NCI-H2107 (cell line): ENCODE measurements around the gene LEF1.
"Not testable (repeated sequence)": the region's sequence is repeated elsewhere in the genome, so short reads cannot be mapped to it uniquely, and the experiment has no call there.

Source experiments
- DNase-seq: peaks from one replicate; lab custom pipeline; 2025; lab: John Stamatoyannopoulos, UW

LEF1 gene

DNA sequence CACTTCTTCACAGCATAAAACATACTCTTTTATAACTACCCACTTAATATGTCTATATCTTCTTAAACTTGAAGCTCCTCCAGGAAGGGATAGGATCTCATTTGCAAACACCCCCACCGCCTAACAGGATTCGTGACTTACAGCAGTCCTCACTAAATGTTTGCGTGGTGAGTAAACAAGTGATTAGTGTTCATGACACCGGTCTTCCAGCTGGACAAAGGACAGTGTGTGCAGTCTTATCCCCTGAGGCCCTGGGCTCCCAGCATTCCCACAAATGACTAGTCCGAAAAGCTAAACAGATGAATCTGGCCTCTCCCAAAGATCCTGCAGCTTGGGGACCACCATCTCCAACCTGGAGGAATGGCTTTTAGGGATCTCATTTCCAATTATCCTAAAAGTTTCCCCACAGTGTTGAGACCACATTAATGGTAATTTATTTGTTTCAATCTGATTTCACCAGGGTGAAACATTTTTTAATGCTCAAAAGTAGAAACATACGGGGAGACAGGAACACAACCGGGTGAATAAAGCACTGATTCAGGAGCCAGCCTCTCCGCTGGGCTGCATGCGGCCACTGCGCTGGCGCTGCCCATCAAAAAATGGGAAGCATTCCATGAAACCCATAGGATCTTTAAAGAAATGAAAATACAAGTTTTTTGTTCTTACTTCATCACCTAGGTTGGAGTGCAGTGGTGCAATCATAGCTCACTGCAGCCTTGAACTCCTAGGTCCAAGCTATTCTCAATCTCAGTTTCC, 109.9 kb downstream of the LEF1 start:
- no peak for DNase-seq

DNA sequence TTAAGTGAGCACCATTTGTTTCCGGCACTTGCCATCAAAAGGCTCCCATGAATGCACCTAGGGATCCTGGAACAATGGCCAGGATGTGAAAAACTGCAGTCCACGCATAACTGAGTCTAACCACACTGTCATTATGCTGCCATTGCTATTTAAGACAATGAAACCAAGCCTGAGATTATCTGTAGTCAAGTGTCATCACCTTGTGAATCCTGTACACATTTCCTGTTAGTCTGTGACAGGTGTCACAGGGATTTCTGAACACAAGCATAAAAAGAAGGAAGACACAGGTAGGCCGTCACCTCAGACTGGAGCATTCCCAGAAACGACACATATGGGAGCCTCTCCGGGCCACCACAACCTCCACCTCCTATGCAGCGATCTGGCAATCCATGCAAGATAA, 112.3 kb downstream of the LEF1 start:
- DNase-seq, result no peak

DNA sequence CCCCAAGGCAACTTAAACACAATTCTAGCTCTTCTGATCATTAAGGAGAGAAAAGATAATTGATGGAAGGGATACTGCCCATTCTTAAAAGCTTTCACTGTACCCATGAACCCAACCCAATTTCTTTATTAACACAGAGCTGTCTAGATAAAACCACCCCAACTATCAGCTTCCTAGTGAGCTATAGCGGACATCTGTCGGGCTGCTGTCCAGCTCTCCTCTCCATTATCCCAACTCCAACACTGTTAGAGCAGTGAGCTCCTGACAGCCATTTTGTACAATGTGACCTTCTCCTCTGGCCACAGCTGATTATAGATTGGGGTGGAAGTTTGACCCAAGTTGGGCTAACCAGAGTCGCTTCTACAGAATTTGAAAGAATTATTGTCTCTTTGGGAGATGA, 112.9 kb downstream of the LEF1 start:
- no peak for DNase-seq

DNA sequence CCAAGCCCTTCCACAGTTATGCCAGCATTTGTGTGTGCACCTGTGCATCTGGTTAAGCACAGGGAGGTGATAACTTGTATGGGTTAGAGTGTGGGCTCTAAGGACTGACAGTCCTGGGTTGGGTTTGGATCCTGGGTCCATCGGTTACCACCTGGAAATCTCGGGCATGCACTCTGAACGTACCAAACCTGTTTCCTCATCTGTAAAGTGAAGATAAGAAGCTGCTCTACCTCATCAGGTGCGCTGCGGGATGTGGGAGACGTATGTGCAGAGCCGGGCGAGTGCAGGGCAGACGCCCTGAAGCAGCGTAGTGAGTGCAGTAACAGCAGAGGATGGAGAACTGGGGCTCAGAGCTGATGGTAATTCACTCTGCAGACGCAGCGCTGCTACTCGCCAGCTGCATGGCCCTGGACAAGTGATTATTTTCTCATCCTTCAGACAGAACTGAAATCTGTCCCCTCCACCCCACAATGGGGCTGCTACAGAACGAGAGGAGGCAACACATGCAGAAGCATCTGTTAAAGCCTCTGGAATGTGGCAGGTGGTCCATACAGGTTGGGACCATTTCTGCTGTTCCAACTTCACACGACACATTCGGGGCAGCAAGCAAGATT, 114.6 kb downstream of the LEF1 start:
- DNase-seq, result no peak

DNA sequence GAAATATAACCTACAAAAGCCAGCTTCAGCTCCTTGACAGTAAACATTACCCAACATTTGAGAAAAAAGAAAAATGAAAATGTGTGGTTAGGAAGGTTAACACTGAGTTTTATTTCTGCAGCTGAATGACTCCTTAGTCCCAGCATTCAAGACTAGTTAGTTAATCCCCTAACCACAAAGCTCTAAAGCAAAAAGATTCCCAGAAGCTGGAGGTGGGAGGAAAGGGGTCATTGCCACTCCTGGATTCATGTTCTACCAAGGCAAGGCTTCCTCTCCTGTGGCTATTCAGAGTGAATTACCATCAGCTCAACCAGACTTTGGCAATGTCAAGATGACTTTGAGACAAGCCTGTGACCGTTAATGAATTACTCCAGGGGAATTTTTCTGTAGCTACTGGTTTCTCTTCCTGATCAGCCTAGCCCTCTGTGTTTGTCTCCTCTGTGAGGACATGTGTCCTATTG, 115.5 kb downstream of the LEF1 start:
- no peak for DNase-seq

DNA sequence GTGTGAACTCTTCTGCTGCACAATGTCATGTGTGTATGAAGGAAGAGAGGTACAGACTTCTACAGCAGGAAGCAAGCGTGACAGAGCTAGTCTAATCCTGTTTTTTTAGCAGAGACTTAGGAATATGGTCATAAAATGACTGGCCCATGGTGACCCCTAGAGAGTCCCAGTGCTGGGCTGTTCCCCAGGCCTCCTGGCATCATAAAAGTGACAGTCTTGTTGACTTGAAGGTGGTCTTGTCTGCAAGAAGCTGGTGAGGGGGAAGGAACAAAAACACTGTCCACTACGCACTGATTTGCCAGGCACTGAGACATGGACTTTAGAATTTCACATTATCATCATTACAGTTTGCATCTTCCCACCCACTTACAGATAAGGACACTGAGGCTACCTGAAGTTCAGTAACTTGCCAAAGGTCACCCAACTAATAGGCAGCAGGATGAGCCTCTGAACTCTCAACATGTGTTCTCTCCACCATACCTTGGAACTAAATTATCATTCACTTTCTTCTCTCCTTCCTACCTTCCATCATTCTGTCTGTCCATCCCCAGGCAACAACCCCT, 116.1 kb downstream of the LEF1 start:
- no peak for DNase-seq

DNA sequence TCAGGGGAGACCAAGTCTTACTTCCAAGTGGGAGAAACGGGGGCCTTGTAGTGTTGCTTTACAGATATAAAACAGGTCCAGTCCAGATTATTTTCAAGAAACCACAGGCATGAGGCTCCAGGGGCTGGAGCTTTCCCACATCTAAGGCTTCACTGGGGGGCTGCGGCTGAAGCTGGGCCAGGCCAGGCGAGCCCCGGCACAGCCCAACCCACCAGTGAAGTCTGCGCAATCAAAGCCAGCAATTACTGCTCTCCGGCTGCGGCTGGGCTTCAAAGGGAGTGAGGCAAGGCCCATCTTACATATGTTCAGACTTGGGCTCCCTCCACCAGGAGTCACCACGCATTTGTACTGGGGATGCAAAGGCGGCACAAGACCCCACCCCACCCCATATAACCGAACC, 117.4 kb downstream of the LEF1 start:
- no peak for DNase-seq

DNA sequence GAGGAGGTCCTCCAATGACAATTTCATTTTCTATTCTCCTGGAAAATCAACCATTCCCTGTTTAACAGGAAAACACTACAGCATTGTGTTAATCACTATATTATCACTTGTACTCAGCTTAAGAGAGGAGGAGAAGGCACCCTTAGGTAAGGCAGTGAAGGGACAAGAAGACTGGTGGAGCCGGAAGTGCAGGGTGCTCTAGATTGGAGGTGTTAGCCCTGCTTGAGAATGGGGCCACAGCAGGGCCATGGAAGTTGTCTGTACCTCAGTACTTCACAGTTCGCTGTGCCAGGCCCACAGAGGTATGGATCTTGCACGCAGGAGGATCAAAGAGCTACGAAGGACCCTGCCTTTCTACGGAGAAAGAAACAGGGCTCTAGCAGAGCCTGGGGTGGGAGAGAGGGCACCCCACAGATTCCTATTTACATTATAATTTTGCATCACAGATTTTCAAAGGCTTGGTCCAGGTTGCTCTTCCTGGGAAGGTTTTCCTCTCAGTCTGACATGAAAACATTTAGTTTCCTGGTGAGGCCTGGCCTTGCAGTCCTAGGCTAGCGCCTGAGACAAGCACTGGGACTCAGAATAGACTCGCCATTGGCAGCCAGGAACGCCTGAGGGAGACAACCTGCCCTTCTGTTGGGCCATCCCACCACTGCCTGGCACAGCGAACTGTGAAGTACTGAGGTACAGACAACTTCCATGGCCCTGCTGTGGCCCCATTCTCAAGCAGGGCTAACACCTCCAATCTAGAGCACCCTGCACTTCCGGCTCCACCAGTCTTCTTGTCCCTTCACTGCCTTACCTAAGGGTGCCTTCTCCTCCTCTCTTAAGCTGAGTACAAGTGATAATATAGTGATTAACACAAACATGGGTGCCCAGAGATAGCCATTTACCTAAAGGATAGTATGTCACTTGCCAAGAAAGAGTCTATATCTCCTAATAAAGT, 118.3 kb downstream of the LEF1 start:
- not testable (repeated sequence) for DNase-seq

DNA sequence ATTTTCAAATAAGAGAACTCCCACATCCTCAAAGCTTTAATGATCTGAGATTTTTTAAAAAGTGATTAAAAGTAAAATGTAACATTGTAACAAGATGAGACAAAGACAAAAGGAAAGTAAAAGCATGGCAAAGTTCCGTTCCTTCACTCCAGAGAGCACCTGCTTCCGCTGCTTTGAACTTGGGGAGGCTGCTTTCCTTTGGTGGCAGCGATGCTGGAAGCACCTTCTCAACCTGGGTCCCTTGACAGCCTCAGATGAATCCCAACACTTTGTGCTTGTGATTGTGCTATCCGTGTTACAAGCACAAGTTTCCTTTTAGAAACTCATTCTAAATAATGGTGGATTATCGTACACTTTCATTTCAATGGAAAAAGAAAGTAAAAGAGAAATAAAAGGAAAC, 119.3 kb downstream of the LEF1 start:
- no peak for DNase-seq

DNA sequence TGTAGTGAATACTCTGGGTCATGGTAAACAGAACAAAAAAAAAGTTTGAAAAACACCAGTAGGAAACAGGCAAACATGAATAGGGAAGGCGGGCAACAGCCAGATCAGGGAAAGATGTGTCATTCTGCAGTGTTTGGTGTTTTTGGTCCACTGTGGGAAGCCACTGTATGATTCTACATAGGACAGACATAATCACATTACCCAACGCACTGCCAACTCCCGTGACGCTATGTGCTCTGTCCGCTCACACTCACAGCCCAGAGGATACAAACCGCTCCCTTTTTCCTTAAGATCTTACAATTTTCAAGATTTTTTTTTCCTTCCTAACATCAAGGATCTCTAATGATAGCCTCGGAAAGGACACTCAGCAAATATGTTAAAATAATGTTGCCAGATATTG, 119.7 kb downstream of the LEF1 start:
- DNase-seq, result no peak

DNA sequence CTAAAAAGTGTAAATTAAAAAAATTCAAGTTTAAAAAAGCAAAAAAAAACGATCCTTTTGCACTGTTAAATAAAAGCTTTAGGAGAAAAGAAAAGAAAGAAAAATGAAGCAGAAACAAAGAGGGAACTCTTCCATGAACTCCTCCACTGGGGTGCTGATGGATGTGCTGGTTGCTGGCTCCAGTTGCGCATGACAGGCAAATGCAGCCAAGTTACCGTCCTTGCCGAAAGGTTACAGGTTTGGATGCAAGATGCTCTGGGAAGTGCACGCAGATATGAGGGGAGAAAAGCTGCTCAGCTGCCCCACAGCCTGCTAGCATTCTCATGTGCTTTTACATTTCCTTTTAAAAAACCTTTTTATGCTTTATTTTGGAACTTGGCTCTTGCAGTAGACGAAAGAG, 120.6 kb downstream of the LEF1 start:
- no peak for DNase-seq

DNA sequence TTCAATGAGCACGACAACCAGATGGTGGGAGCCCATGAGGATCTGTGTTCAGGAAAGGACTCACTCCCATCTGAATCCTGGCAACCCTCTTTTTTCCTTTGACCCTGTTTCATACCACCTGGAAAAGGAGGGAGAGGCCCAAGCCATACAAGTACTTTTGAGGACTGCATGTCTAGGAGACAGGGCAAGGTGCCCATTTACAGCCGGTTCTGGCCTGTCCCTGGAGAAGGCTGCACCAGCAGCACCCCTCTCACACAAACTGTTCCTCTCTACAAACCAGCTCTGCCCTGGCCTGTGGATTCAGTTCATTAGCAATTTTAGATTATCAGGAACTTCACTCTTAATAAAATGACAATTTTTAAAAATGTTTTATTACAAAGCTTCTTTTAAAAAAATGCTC, 121.5 kb downstream of the LEF1 start:
- no peak for DNase-seq

DNA sequence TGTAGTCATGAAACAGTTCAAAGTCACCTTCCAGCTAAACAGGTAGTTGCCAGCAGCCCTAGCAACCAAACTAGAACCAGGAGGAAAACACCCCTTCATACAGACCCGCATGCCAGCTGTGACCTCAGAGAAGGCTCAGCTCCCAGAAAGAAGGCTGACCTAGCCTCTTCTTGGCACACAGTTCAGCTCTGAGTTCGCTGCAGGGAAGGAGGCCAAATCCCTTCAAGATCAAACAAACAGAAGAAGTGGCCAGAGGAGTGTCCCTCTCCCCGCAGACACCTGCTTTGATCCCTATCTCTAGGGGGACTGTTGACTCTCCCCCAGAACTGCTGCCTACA, 123.1 kb downstream of the LEF1 start:
- no peak for DNase-seq

DNA sequence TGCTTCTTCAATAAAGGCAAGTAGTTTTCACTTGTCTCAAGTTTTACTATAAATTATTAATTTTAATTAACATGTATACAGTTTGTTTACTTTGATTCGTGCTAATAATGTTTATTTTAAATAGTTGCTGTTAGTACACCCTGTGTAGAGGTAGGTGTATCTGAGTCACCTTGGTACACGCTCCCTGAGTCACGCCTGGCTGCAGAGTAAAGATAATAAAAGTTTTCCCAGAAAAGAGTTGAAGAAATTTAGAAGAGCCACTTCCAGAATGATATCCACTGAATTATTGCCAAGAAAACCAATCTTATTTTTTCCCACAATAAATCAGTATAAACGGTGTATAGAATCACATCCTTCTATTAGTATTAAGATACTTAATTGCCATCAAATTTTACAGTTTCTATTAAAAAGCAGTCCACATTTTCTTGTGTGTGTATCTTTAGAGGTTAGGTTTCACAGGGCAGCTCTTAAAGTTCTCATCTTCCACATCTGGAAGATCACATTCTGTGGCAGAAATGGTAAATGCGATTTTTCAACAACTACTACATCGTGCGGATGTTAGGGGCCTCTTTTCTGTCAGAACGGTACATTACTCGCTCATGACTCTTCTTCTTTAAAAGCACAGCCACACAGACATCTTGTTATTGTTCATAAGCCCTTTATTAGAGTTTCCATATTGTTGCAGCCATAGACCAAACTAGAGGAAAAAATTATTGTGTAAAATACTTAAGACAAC, 123.6 kb downstream of the LEF1 start:
- DNase-seq, result no peak

DNA sequence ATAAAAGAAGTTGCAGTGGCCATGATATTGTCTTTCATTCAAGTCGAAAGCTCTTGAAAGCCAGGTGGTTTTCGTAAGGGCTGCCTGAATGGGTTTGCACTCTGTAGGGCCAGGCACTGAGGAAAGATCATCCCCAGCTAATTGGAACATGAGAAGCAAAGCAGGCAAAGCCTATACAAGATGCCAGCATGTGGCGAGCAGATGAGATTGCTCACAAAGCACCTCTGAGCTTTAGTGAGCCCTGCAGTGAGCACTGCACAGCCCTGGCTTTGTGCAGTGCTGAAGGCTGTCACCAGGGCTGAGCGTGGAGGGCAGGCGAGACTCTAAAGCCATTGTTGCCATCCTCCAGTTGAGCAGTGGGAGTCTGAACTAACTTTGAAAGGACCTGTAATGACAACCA, 125.2 kb downstream of the LEF1 start:
- DNase-seq, result peak; percentile 39

DNA sequence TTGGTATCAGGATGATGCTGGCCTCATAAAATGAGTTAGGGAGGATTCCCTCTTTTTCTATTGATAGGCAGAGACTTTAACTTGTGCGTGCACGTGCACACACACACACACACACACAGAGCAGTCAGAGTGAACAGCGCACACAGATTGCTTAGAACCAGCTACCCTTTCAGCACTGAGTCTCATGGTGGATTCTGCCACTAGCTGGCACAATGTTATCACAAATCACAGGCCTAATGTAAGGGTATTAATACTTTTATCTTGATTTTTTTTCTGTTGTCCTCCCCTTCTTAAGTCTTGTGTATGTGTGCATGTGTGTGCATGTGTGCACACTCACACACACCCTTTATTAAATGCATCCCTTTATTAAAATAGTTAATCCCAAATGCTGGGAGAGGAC, 125.8 kb downstream of the LEF1 start:
- DNase-seq, result no peak

DNA sequence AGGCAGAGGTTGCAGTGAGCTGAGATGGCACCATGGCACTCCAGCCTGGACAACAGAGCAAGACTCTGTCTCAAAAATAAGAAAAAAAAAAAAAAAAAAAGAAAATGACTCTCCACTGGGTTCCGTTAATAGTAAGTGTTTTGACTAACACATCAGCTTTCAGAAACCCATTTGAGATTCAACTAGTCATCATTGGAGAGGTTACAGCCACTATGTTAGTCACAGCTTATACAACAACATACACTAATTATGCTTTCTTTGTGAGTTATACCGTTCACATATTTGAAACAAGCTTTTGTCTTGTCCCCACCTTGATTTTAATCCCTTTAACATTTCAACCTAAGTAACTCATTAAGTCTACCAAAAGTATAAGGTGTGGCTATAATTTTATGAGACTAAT, 130.8 kb downstream of the LEF1 start:
- no peak for DNase-seq

DNA sequence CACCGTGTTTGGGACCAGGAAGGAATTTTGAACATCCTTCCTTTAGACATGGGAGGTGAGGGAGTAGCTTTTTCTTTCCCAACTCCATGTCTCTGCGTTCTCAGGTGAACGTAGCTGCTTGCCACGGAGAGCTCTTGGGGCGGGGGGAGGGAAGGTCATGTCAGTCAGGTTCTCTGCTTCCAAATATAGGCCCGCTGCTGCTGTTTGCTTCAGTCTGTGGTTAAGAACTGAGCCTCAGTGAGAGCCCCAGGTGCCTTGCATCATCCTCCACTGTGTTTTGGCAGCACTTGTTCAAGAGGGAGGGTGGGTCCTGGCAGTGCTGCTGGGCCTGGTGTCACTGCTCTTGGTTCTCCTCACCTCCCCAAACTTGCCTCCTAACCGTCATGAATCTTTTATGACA, 132.5 kb downstream of the LEF1 start:
- no peak for DNase-seq

DNA sequence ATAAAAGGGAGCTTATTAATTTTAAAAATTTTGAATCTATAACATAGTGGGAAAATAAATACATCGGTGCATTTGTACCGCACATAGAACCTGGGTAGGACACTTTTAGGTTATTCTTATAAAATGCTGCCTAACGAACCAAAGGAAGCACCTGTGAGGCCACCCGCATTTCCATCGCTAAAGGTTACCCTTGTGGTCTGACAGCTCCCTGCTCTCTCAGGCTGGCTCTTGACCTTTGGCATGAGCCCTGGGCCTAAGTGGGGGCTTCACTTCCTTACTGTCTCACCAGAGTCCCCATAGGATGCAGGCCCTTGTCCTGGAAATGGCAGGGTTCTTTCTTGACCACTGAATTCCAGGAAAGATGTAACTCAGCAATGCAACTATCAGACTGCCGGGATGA, 133.0 kb downstream of the LEF1 start:
- DNase-seq, result no peak

DNA sequence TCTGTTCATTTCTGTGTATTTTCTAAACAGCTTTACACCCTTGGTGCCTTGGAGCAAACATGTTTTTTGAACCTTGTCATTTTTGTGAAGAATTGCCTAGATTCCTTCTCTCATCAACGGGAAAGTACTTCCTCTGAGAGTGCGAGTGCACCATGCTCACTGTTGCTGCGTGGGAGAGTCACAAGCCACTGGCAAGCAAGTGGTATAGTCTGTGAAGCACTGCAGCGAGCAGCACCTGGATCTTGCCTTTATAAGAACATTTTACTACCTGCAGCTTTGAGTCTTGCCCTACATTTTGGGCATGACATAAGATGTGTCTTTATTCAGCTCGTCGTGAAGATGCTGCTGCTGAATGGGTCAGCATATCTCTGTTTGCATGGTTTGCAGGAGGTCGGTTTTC, 134.2 kb downstream of the LEF1 start:
- DNase-seq, result no peak

DNA sequence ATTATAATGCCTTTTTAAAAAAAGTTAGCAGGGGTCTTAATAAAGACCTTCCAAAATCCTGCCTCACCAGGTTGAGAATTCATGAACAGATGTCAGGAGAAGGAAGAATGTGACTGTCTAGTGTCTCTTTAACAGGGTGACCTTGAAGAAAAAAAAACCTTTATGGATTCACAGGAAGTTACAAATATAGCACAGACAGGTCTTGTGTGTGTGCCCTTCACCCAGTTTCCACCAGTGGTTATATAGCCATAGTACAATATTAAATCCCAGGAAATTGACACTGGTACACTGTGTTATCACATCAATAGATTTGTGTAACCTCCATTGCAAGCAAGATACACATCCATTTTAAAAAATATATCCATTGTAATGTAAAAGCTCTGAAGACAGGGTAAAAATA, 135.4 kb downstream of the LEF1 start:
- DNase-seq, result no peak
